ENCODE measurements around the gene PLCL2.

Gene PLCL2

DNA sequence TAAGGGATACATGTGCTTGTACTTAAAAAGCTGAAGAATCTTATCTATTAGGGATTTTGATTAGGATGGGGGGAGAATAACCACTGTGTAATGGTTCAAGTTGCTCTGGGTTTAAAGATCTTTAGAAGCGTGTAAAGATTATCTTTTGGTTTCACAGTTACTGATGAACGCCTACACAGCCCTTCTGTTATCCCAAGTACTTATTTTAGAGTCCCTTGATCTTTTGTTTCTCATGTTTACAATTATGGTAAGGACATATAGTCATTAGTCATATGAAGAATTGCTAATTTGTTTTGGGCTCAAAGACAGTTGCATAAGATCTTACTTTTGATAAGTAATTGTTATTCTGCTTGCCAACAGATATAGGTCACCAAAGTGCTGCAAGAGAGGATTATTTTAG is 160.1 kb downstream of the PLCL2 start:
- no peak for DNase-seq (ENCODE audit: low spot score)

- DNase-seq (ENCODE audit: low spot score): no peak
These were observed 160.9 kb downstream of the PLCL2 start for GRCh38 chr3:17045705-17046104.

- no peak for DNase-seq (ENCODE audit: low spot score)
These were observed 161.9 kb downstream of the PLCL2 start for GRCh38 chr3:17046623-17047022.

- DNase-seq (ENCODE audit: low spot score): no peak
These were observed 162.4 kb downstream of the PLCL2 start for GRCh38 chr3:17047162-17047561.

GRCh38 chr3:17047894-17048293 is 163.1 kb downstream of the PLCL2 start:
- DNase-seq (ENCODE audit: low spot score): no peak

- DNase-seq (ENCODE audit: low spot score): no peak
These were observed 165.3 kb downstream of the PLCL2 start for GRCh38 chr3:17050071-17050470.

- no peak for DNase-seq (ENCODE audit: low spot score)
These were observed 165.8 kb downstream of the PLCL2 start for GRCh38 chr3:17050506-17050905.

DNA sequence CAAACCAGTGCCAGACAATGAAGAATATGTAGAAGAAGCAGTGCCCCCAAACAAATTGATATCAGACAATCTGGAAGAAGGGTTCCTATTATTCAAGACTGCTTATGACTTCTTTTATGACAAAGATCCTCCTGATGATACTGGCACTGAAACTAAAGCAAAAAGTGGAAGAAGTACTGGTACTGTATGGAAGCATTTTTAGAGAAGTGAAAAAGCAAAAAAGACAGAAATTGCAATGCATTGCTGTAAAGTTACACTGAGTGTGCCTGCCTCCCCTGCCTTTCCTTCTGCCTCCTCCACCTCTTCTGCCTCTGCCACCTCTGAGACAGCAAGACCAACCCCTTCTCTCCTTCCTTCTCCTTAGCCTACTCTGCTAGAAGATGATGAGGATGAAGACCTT is 167.6 kb downstream of the PLCL2 start:
- DNase-seq (ENCODE audit: low spot score): no peak

GRCh38 chr3:17054301-17054981 is 169.7 kb downstream of the PLCL2 start:
- DNase-seq (ENCODE audit: low spot score): no peak

DNA sequence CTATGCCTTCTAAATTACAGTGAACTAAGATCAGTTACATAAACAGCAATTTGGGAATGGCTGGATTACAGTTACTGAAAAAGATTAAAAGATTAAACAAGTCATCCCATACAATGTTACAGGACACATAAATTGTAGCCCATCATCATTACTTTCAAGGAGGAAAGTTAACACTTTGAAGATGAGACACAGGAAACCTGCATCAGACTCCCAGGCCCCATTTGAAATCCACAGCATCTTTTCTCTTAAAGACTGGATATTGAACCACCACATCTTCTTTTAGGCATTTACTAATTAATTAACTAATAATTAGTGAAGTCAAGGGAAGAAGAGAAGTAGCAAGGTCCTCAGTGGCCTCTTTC is 170.2 kb downstream of the PLCL2 start:
- no peak for DNase-seq (ENCODE audit: low spot score)

DNA sequence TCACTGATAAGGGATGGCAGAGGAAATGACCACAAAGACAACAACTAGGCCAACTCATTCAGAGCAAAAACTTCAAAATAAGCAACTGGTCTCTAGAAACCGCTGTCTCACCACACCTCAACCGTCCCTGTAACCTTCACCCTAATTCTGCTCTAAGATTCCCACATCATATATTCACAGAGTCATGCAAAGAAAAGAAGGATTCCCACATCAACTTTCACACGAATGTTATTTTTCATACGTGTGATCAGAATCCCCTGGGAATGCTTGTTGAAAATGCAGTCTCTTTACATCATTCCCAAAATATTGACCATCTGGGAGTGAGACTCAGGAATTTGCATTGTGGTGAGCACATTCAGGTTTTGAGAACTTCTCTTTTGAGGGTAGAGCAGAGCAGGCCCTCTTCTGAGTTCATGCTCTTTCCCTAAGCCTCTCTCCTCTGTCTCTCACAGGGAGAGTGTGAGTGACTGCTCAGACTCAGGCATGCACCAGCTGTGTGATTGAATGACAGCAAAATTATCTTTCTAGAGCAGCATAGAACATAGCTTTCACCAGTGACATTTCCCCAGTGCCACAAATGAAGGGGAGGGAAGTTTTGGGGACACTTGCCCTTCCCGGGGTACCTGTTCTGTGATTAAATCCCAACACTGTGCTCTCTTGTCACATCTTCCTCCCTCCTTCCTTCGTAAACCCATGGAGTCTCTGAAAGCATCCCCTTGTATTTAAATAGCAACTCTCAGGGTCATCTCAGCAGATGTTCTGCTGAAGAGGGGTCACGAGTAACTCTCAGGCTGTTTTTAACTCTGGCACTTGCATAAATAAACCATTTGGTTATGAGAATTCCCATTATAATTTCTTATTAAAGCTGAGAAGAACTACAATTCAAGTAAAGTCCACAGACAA is 170.9 kb downstream of the PLCL2 start:
- peak; percentile 46 for DNase-seq (ENCODE audit: low spot score)

GRCh38 chr3:17057321-17057720 is 172.6 kb downstream of the PLCL2 start:
- DNase-seq (ENCODE audit: low spot score): peak; percentile 70

- DNase-seq (ENCODE audit: low spot score): no peak
These were observed 175.3 kb downstream of the PLCL2 start for GRCh38 chr3:17059989-17060550.

DNA sequence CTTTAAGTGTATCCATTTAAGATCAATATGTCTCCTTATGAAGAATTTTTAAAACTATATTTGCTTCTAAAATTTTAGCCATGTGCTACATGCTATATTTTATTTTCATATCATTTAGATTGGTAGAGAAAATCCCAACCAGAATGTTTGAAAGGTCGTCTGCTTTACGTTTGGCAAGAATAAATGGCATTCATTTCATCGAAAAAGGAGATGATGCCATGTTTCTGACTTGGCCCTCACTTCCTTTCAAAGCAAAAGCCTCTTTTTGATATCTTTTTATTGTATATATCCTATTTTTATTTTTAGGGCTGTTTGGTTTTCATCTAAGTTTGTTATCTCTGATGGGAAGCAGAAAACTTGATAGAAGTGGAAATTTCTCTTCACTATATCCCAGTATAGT is 176.2 kb downstream of the PLCL2 start:
- no peak for DNase-seq (ENCODE audit: low spot score)

GRCh38 chr3:17062736-17063135 is 178.0 kb downstream of the PLCL2 start:
- no peak for DNase-seq (ENCODE audit: low spot score)

- no peak for DNase-seq (ENCODE audit: low spot score)
These were observed 178.8 kb downstream of the PLCL2 start for GRCh38 chr3:17063596-17063995.

GRCh38 chr3:17065315-17065714 is 180.6 kb downstream of the PLCL2 start:
- no peak for DNase-seq (ENCODE audit: low spot score)

DNA sequence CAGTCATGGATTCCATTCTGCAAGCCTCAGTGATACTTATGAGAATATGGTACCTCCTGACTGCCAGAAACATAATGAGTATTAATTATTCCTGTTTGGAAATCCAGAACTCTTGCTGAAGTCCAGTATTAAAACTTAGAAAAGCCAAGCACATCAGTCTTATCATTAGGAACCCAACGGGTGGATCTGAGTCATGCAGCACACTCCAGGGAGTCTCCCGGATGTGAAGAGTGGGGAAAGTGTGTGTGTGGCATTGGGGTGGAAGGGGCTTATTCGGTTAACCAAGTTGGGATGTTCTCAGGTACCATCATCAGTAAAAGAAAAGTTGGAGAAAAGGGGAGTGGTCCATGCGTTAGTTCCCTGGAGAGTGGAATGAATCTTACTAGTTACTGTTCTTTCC is 181.1 kb downstream of the PLCL2 start:
- DNase-seq (ENCODE audit: low spot score): no peak

DNA sequence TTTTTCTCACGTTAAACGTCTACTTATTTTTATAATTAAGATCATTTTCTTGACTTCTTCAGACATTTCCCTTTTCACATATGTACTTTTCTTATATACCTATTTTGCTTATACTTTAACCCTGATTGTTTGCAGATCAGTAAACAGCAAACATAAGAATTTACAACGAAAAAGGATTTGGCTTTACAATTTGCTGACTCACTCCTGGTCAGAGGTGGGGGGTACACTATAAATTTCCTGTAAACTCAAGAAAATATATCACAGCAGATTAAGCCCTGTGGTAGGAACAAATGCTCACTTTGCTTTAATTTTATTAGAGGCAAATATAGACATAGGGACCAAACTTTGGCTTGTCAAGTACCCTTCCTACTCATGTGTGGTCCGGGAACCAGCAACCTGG is 185.0 kb downstream of the PLCL2 start:
- DNase-seq (ENCODE audit: low spot score): no peak

DNA sequence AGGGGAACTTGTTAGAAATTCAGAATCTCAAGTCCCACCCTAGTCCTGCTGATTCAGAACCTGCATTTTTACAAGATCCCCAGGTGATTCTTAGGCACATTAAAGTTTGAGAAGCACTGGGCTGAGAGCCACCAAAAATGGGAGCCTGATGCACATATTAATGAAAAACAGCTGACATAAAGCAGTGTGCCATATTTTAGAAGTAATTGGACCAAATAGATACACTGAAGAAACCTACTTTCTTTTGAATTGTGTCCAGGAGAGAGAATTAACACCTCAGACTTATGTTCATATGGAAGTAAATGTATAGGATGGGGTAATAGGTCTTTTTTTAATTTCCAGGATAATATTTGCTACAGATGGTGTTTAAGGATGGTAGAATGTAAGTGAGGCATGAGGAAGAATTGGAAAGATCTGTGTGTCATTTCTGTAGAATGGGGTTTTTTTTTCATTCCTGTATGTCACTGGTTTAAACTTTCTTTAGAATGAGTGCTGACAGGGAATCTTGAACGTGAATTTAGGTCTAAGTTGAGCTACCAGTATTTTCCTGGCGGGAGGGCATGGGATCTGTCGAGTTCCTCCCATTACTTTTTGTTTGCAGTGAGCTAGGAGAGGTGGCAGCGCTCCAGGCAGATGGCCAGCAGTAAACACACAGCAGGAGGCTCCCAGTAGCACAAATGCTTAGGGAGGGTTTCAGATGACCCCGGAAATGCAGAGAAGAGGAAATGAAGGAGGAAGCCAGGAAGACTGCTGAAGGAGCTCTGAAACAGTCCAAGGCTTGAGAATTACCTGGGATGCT is 185.6 kb downstream of the PLCL2 start:
- no peak for DNase-seq (ENCODE audit: low spot score)

- no peak for DNase-seq (ENCODE audit: low spot score)
These were observed 189.8 kb downstream of the PLCL2 start for GRCh38 chr3:17074559-17074958.

DNA sequence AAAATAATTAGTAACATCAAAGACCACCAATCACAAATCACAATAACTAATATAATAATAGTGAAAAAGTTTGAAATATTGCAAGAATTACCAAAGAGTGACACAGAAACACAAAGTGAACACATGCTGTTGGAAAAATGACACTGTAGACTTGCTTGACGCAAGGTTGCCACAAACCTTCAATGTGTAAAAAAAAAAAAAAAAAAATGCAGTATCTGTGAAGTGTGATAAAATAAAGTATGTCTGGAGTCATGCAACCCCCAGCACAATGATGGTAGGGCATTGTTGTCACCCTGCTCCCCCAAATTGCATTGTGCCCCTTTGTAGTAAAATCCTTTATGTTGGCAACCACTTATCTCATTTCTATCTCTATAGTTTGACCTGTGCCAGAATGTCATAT is 190.6 kb downstream of the PLCL2 start:
- DNase-seq (ENCODE audit: low spot score): no peak
